GM12878 (cell line): ENCODE data around the gene PREX1. TPM values are rescaled to one million over a fixed set of nuclear protein-coding genes. Genes with fewer than 3 reads are reported as not detected.

Experiments
- BRCA1 ChIP-seq: IDR thresholded peaks from 2 replicates; pipeline ENCODE4 v1.6.1; 2011; ENCODE audit warnings: low read depth, low read length, improper control_type of control experiment
- CUX1 ChIP-seq: IDR thresholded peaks from 2 replicates; pipeline ENCODE4 v1.6.1; 2012; ENCODE audit warnings: improper control_type of control experiment, low read depth, low read length; ENCODE audit not compliant: insufficient replicate concordance
- EED ChIP-seq: sonication (generic); IDR thresholded peaks from 2 replicates; pipeline ENCODE4 v1.6.1; 2016; ENCODE audit warnings: antibody characterized with exemption, low read depth
- GABPA ChIP-seq: IDR thresholded peaks from 2 replicates; pipeline ENCODE4 v1.6.1; 2014; ENCODE audit warnings: antibody characterized with exemption, low read depth, mild to moderate bottlenecking, inconsistent platforms
- IKZF2 ChIP-seq, 2 experiments: fragments of 450-650 bp; IDR thresholded peaks; 2 replicates each; pipeline ENCODE4 v1.6.1; 2017; ENCODE audit warnings: mild to moderate bottlenecking in 2 of 2, moderate library complexity in 2 of 2
- MTA2 ChIP-seq: fragments of 450-650 bp; IDR thresholded peaks from 2 replicates; pipeline ENCODE4 v1.6.1; 2016; ENCODE audit warnings: low read depth, mild to moderate bottlenecking, moderate library complexity
- MXI1 ChIP-seq: fragments of 150-350 bp; IDR thresholded peaks from 2 replicates; pipeline ENCODE4 v1.6.1; 2011; ENCODE audit warnings: low read depth, mild to moderate bottlenecking, inconsistent platforms, low read length, improper control_type of control experiment
- POLR2AphosphoS2 ChIP-seq: IDR thresholded peaks from 2 replicates; pipeline ENCODE4 v1.6.1; 2011; ENCODE audit warnings: low read depth, mild to moderate bottlenecking, low read length, improper control_type of control experiment, moderate library complexity
- RUNX3 ChIP-seq: IDR thresholded peaks from 2 replicates; pipeline ENCODE4 v1.6.1; 2012; ENCODE audit warnings: low read length, inconsistent platforms
- ZNF207 ChIP-seq: fragments of 450-650 bp; IDR thresholded peaks from 2 replicates; pipeline ENCODE4 v1.6.1; 2014; ENCODE audit warnings: antibody characterized with exemption, mild to moderate bottlenecking, borderline replicate concordance
- ZNF24 ChIP-seq: fragments of 450-650 bp; IDR thresholded peaks from 2 replicates; pipeline ENCODE4 v1.6.1; 2017; ENCODE audit warnings: antibody characterized with exemption, mild to moderate bottlenecking
- ZNF592 ChIP-seq: fragments of 450-650 bp; IDR thresholded peaks from 2 replicates; pipeline ENCODE4 v1.6.1; 2017; ENCODE audit warnings: mild to moderate bottlenecking, moderate library complexity
- polyA plus RNA-seq, 11 experiments: library from polyadenylated mRNA; depleted of rRNA in 4 of 11; unstranded in 6 of 11; stranded (reverse) in 5 of 11; fragments of >200 nt; fragmentation: Nextera tagmentation in 4 of 11; fragmentation: Illumina TruSeq in 1 of 11; extraction: Ambion mirVana in 4 of 11; extraction: Trizol in 1 of 11; gene quantifications; 1 replicate in 1 of 11; 2 replicates in 10 of 11; pipeline versions ENCODE4 v1.2.1 to v1.2.3, GENCODE V29; 2011 to 2016; ENCODE audit warnings: inconsistent platforms in 2 of 11, missing spikeins in 2 of 11, low read depth in 1 of 11
- total RNA-seq, 4 experiments: library from RNA; depleted of rRNA in 3 of 4; stranded (reverse); fragments of >200 nt in 3 of 4; fragmentation: Illumina TruSeq in 1 of 4; extraction: Trizol in 1 of 4; gene quantifications; 2 replicates each; pipeline versions ENCODE4 v1.2.1 to v1.2.3, GENCODE V29; 2013 to 2021

PREX1 gene
- total and polyA plus RNA-seq, 10 of the 15 experiments (the other 5 are each of a cell fraction or from before 2014, with no cell fraction given) = 2.6 to 114 (median 38.9) TPM

- no peak for TF ChIP-seq CUX1
- no peak for TF ChIP-seq ZNF592
- TF ChIP-seq MTA2 = no peak
- 0 out of 2 replicates have a peak, but pooled peaks have one; percentile 6 for TF ChIP-seq EED
- no peak for TF ChIP-seq GABPA
- no peak for TF ChIP-seq POLR2AphosphoS2
- no peak for TF ChIP-seq BRCA1
- no peak for TF ChIP-seq IKZF2 (IDR thresholded peaks at IDR 0.05)
- no peak for TF ChIP-seq ZNF24
- TF ChIP-seq ZNF207 = no peak
- peak; percentile 42; the same call in 1 of the 2 replicates for TF ChIP-seq RUNX3
- TF ChIP-seq MXI1 = no peak
- TF ChIP-seq, all 136 proteins: peak for 3
These were observed 111.7 kb downstream of the PREX1 start (continued) for GRCh38 chr20:48716086-48716485.
